IMR-90 (cell line): ENCODE measurements around the gene COA3. TPM values are rescaled to one million over a fixed set of nuclear protein-coding genes. Genes with fewer than 3 reads are reported as not detected.

Experiments
- ATAC-seq: fragments of 200-7000 bp; cut with Tn5 transposase; 2 replicates; pipeline ENCODE4 v1.9.1; 2020; ENCODE audit warnings: low read depth, mild to moderate bottlenecking, moderate library complexity
- BruUV-seq: library from RNA; stranded (reverse); fragments of 400-500 nt; replicated peaks from 2 replicates; lab custom pipeline; 2021; lab: Mats Ljungman, UMichigan
- CTCF ChIA-PET: fragments of 300-600 bp; formaldehyde crosslinking; extraction: SDS; loops from one replicate; lab custom pipeline; 2021; ENCODE audit warnings: antibody characterized with exemption; lab: Yijun Ruan, JAX
- POLR2A ChIA-PET: fragments of 300-600 bp; sonication (Branson Sonifier 250); formaldehyde crosslinking; loops from one replicate; lab custom pipeline; 2022; ENCODE audit warnings: antibody characterized with exemption; ENCODE audit not compliant: unreplicated experiment; lab: Charles Lee
- DNase-seq: peaks from one replicate; pipeline ENCODE4 v3.0.0; 2013
- H2AFZ ChIP-seq: replicated peaks from 2 replicates; pipeline ENCODE3; 2013; ENCODE audit warnings: low read length, mild to moderate bottlenecking; ENCODE audit not compliant: poor library complexity
- H2AK5ac ChIP-seq: 2 replicates; pipeline ENCODE4 v1.6.1; 2013; ENCODE audit warnings: low read depth, low read length, inconsistent platforms
- H2AK9ac ChIP-seq: replicated peaks from 2 replicates; pipeline ENCODE3; 2013; ENCODE audit warnings: mild to moderate bottlenecking, low read depth, low read length, moderate library complexity; ENCODE audit not compliant: poor library complexity
- H2BK120ac ChIP-seq: 2 replicates; pipeline ENCODE4 v1.6.1; 2013; ENCODE audit warnings: low read depth, low read length, inconsistent platforms
- H2BK15ac ChIP-seq: 3 replicates; pipeline ENCODE4 v1.6.1; 2013; ENCODE audit warnings: low read depth, low read length, inconsistent platforms
- H2BK20ac ChIP-seq: 2 replicates; pipeline ENCODE4 v1.6.1; 2013; ENCODE audit warnings: low read depth, mild to moderate bottlenecking, inconsistent platforms, low read length, moderate library complexity
- H2BK5ac ChIP-seq: 2 replicates; pipeline ENCODE4 v1.6.1; 2013; ENCODE audit warnings: mild to moderate bottlenecking, low read depth, low read length, inconsistent platforms; ENCODE audit not compliant: poor library complexity, severe bottlenecking
- H3K14ac ChIP-seq: replicated peaks from 2 replicates; pipeline ENCODE4 v1.6.1; 2013; ENCODE audit warnings: low read depth, low read length, inconsistent platforms
- H3K18ac ChIP-seq: 2 replicates; pipeline ENCODE4 v1.6.1; 2013; ENCODE audit warnings: low read depth, low read length, control low read depth
- H3K23ac ChIP-seq: 2 replicates; pipeline ENCODE4 v1.6.1; 2013; ENCODE audit warnings: low read depth, low read length, inconsistent platforms
- H3K27ac ChIP-seq: 2 replicates; pipeline ENCODE4 v1.5.1; 2013; ENCODE audit warnings: mild to moderate bottlenecking, control low read depth, low read length; ENCODE audit not compliant: insufficient read depth
- H3K27me3 ChIP-seq: 2 replicates; pipeline ENCODE4 v1.6.1; 2013; ENCODE audit warnings: low read length; ENCODE audit not compliant: control insufficient read depth, insufficient read depth
- H3K36me3 ChIP-seq: 2 replicates; pipeline ENCODE4 v1.6.1; 2013; ENCODE audit warnings: low read length, mixed read lengths; ENCODE audit not compliant: control insufficient read depth, insufficient read depth
- H3K4ac ChIP-seq: 2 replicates; pipeline ENCODE4 v1.6.1; 2013; ENCODE audit warnings: low read depth, low read length, inconsistent platforms
- H3K4me1 ChIP-seq: 2 replicates; pipeline ENCODE4 v1.6.1; 2013; ENCODE audit warnings: low read length, mixed read lengths; ENCODE audit not compliant: control insufficient read depth, insufficient read depth
- H3K4me2 ChIP-seq: 2 replicates; pipeline ENCODE4 v1.6.1; 2013; ENCODE audit warnings: low read depth, mild to moderate bottlenecking, control low read depth, low read length, moderate library complexity
- H3K4me3 ChIP-seq: 2 replicates; pipeline ENCODE4 v1.5.1; 2013; ENCODE audit warnings: low read depth, mild to moderate bottlenecking, control low read depth, low read length, moderate library complexity; ENCODE audit not compliant: insufficient read depth
- H3K56ac ChIP-seq: 2 replicates; pipeline ENCODE4 v1.6.1; 2013; ENCODE audit warnings: low read length, inconsistent platforms; ENCODE audit not compliant: insufficient read depth; ENCODE audit errors: extremely low read depth
- H3K79me1 ChIP-seq, 2 experiments: 2 replicates each; pipeline ENCODE4 v1.6.1; 2013; ENCODE audit warnings: low read length in 2 of 2, inconsistent platforms in 1 of 2, low read depth in 1 of 2
- H3K9ac ChIP-seq: 2 replicates; pipeline ENCODE4 v1.6.1; 2013; ENCODE audit warnings: low read depth, low read length, control low read depth
- H3K9me1 ChIP-seq: 2 replicates; pipeline ENCODE4 v1.6.1; 2013; ENCODE audit warnings: low read length, inconsistent platforms; ENCODE audit not compliant: insufficient read depth
- H3K9me3 ChIP-seq: 2 replicates; pipeline ENCODE4 v1.6.1; 2013; ENCODE audit warnings: low read length; ENCODE audit not compliant: control insufficient read depth, insufficient read depth
- H4K20me1 ChIP-seq: 2 replicates; pipeline ENCODE4 v1.6.1; 2013; ENCODE audit warnings: low read length, inconsistent platforms; ENCODE audit not compliant: insufficient read depth
- H4K5ac ChIP-seq: 2 replicates; pipeline ENCODE4 v1.6.1; 2013; ENCODE audit warnings: mild to moderate bottlenecking, low read depth, low read length, control low read depth
- H4K8ac ChIP-seq, 2 experiments: 2 replicates each; pipeline ENCODE4 v1.6.1; 2013; ENCODE audit warnings: low read depth in 2 of 2, low read length in 2 of 2, control low read depth in 1 of 2, inconsistent platforms in 1 of 2
- H4K91ac ChIP-seq: 2 replicates; pipeline ENCODE4 v1.6.1; 2013; ENCODE audit warnings: low read depth, low read length, inconsistent platforms; ENCODE audit not compliant: insufficient read depth
- BHLHE40 ChIP-seq: fragments of 150-350 bp; IDR thresholded peaks from 2 replicates; pipeline ENCODE4 v1.6.1; 2016; ENCODE audit warnings: mild to moderate bottlenecking, low read depth, low read length
- CHD1 ChIP-seq: IDR thresholded peaks from 2 replicates; pipeline ENCODE4 v1.6.1; 2012; ENCODE audit warnings: low read depth, low read length, improper control_type of control experiment
- FOS ChIP-seq: fragments of 150-350 bp; IDR thresholded peaks from 2 replicates; pipeline ENCODE4 v1.6.1; 2016; ENCODE audit warnings: low read depth, low read length
- MAFK ChIP-seq: IDR thresholded peaks from 2 replicates; pipeline ENCODE4 v1.6.1; 2012; ENCODE audit warnings: low read depth, low read length, improper control_type of control experiment
- MAZ ChIP-seq: IDR thresholded peaks from 2 replicates; pipeline ENCODE4 v1.6.1; 2012; ENCODE audit warnings: low read depth, mild to moderate bottlenecking, low read length, improper control_type of control experiment, moderate library complexity, borderline replicate concordance
- MXI1 ChIP-seq: IDR thresholded peaks from 2 replicates; pipeline ENCODE4 v1.6.1; 2012; ENCODE audit warnings: low read depth, mild to moderate bottlenecking, low read length, moderate library complexity, borderline replicate concordance
- POLR2A ChIP-seq: IDR thresholded peaks from 2 replicates; pipeline ENCODE4 v1.6.1; 2012; ENCODE audit warnings: mild to moderate bottlenecking, low read depth, low read length
- RAD21 ChIP-seq: IDR thresholded peaks from 2 replicates; pipeline ENCODE4 v1.6.1; 2012; ENCODE audit warnings: low read length, improper control_type of control experiment
- RCOR1 ChIP-seq: IDR thresholded peaks from 2 replicates; pipeline ENCODE4 v1.6.1; 2012; ENCODE audit warnings: mild to moderate bottlenecking, low read length, improper control_type of control experiment; ENCODE audit not compliant: insufficient replicate concordance
- RFX5 ChIP-seq: IDR thresholded peaks from 2 replicates; pipeline ENCODE4 v1.8.0; 2012; ENCODE audit warnings: low read depth, mild to moderate bottlenecking, low read length, moderate library complexity
- SMC3 ChIP-seq: fragments of 150-350 bp; IDR thresholded peaks from 2 replicates; pipeline ENCODE4 v1.6.1; 2016; ENCODE audit warnings: low read depth, mild to moderate bottlenecking, antibody characterized with exemption, low read length, moderate library complexity
- dilution Hi-C: fragments of 300-500 bp; cut with HindIII; formaldehyde crosslinking; loops from one replicate; pipeline ENCODE4 v1.14.3; 2018; ENCODE audit warnings: low sequenced_read_pairs; ENCODE audit not compliant: unreplicated experiment
- in situ Hi-C: fragments of 300-500 bp; cut with MboI; formaldehyde crosslinking; loops from 3 replicates; pipeline ENCODE4 v1.14.3; 2019; ENCODE audit warnings: low sequenced_read_pairs, inconsistent platforms, mixed read lengths
- intact Hi-C: fragments of 100-400 bp; cut with micrococcal nuclease; formaldehyde crosslinking; loops from 2 replicates; pipeline ENCODE4 v1.10.0; 2022
- polyA plus RNA-seq, 3 experiments: library from polyadenylated mRNA; depleted of rRNA; stranded (reverse); fragments of >200 nt; gene quantifications; 2 replicates each; pipeline ENCODE4 v1.2.3, GENCODE V29; 2012; ENCODE audit warnings: low replicate concordance in 1 of 3
- total RNA-seq: library from RNA; depleted of rRNA; stranded (reverse); fragments of >200 nt; gene quantifications from 2 replicates; pipeline ENCODE4 v1.2.3, GENCODE V29; 2012
- TF ChIP-seq, protein P1 (sequence below): fragments of 150-350 bp; IDR thresholded peaks from 2 replicates; pipeline ENCODE4 v1.6.1; 2017; ENCODE audit warnings: mild to moderate bottlenecking, antibody characterized with exemption, low read length, low read depth
- TF ChIP-seq, protein P2 (sequence below): fragments of 150-350 bp; IDR thresholded peaks from 2 replicates; pipeline ENCODE4 v1.6.1; 2016; ENCODE audit warnings: low read depth, mild to moderate bottlenecking, low read length, moderate library complexity, borderline replicate concordance
- TF ChIP-seq, protein P3 (sequence below): conservative IDR thresholded peaks from 2 replicates; pipeline ENCODE4 v1.5.1; 2012; ENCODE audit warnings: mild to moderate bottlenecking, low read depth, low read length, improper control_type of control experiment

The COA3 gene
- total and polyA plus RNA-seq, 2 of the 4 experiments (the other 2 are of a cell fraction) = 66.8 to 78.1 TPM

DNA sequence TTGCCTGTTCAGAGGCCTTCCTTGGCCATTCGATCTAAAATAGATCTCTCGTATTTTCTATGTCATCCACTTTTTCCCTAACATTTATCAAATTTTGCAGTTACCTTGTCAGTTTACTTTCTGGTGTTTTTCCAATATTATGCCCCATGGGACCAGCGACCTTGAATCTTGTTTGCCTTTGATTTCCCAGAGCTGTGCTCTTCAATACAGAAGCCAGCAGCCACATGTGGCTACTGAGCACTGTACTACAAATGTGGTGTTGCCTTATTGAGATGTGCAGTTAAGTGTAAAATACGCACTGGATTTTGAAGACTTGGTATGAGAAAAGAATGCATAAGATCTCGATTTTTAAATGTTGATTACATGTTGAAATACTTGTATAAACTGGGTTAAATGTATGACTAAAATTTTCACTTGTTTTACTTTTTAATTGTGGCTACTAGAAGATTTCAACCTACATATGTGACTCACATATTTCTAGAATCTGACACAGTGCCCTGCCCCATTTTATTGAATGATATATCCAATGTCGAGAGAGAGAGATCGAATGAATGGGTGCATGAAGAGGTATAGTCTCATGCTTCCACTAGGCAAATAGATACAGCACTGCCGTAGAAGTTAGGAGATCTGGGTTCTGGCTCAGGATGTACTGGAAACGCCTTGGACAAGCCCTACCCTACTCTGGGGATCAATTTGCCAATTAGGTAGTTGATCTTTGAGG lies 33.9 kb upstream of the COA3 start (continued):
- TF ChIP-seq MXI1 (no peak), SMC3 (no peak)

DNA sequence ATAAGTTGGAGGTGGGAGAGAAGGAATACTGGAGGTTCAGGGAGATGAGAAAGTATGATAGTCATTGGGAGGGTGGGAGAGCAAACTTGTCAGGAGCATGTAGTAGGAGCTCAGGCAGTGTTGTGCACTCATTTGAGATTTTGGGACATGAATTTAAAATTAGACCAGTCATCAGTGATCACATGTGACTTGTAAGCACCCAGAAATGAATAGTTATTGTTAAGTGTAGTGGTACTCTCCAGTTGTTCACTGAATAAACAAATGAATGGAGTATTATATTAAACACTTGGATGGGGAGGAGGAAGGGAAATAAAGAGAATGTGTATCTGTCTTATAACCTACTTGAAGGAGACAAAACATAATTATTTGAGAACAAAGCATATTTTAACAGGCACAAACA lies 32.5 kb upstream of the COA3 start:
- BruUV-seq = no TSS peak
- Histone ChIP-seq H3K4me3 (no peak overlapping the region), H3K36me3 (peaks cover 5% of the 10 kb centered on the region), H3K4me2 (no peak overlapping the region), H2AFZ (no peak overlapping the region), H2BK15ac (no peak overlapping the region), H2AK5ac (no peak overlapping the region), H3K9me1 (no peaks in the 10 kb centered on the region), H3K27me3 (no peaks in the 10 kb centered on the region), H3K9ac (no peak overlapping the region), H2BK120ac (no peak overlapping the region), H3K4me1 (0 out of 2 replicates have a peak, but pooled peaks cover 3% of the 10 kb centered on the region), H3K79me1 (peaks cover 22 to 39% of the 10 kb centered on the region in 2 experiments), H3K56ac (no peak overlapping the region), H4K8ac (no peak overlapping the region), H4K5ac (no peak overlapping the region), H3K4ac (no peak overlapping the region), H3K14ac (no peak overlapping the region), H3K27ac (no peak overlapping the region), H3K18ac (no peak overlapping the region), H4K20me1 (peaks cover 4% of the 10 kb centered on the region; the same call in 1 of the 2 replicates), H2BK5ac (no peak overlapping the region), H4K91ac (no peak overlapping the region), H2AK9ac (no peak overlapping the region), H2BK20ac (no peak overlapping the region), H3K23ac (no peak overlapping the region), H3K9me3 (no peaks in the 10 kb centered on the region)
- DNase-seq = no peak
- intact Hi-C loops = no loop called here
- dilution Hi-C loops = no loop called here
- in situ Hi-C loops = no loop called here
- POLR2A ChIA-PET = no interaction called here
- CTCF ChIA-PET = no interaction called here
- no peak for ATAC-seq
- TF ChIP-seq POLR2A = no peak
- TF ChIP-seq, protein P1, sequence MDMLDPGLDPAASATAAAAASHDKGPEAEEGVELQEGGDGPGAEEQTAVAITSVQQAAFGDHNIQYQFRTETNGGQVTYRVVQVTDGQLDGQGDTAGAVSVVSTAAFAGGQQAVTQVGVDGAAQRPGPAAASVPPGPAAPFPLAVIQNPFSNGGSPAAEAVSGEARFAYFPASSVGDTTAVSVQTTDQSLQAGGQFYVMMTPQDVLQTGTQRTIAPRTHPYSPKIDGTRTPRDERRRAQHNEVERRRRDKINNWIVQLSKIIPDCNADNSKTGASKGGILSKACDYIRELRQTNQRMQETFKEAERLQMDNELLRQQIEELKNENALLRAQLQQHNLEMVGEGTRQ = no peak
- TF ChIP-seq, protein P2, sequence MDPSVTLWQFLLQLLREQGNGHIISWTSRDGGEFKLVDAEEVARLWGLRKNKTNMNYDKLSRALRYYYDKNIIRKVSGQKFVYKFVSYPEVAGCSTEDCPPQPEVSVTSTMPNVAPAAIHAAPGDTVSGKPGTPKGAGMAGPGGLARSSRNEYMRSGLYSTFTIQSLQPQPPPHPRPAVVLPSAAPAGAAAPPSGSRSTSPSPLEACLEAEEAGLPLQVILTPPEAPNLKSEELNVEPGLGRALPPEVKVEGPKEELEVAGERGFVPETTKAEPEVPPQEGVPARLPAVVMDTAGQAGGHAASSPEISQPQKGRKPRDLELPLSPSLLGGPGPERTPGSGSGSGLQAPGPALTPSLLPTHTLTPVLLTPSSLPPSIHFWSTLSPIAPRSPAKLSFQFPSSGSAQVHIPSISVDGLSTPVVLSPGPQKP = no peak
- no peak for TF ChIP-seq MAZ
- no peak for TF ChIP-seq RFX5
- no peak for TF ChIP-seq MAFK
- no peak for TF ChIP-seq CHD1
- TF ChIP-seq MXI1 = no peak
- TF ChIP-seq, protein P3, sequence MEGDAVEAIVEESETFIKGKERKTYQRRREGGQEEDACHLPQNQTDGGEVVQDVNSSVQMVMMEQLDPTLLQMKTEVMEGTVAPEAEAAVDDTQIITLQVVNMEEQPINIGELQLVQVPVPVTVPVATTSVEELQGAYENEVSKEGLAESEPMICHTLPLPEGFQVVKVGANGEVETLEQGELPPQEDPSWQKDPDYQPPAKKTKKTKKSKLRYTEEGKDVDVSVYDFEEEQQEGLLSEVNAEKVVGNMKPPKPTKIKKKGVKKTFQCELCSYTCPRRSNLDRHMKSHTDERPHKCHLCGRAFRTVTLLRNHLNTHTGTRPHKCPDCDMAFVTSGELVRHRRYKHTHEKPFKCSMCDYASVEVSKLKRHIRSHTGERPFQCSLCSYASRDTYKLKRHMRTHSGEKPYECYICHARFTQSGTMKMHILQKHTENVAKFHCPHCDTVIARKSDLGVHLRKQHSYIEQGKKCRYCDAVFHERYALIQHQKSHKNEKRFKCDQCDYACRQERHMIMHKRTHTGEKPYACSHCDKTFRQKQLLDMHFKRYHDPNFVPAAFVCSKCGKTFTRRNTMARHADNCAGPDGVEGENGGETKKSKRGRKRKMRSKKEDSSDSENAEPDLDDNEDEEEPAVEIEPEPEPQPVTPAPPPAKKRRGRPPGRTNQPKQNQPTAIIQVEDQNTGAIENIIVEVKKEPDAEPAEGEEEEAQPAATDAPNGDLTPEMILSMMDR = no peak
- no peak for TF ChIP-seq SMC3
- no peak for TF ChIP-seq RCOR1
- no peak for TF ChIP-seq RAD21
- no peak for TF ChIP-seq FOS
- TF ChIP-seq BHLHE40 = no peak
